A549 (cell line): ENCODE data around the gene HYAL3. TPM values are rescaled to one million over a fixed set of nuclear protein-coding genes. Genes with fewer than 3 reads are reported as not detected.

Source experiments
- ATAC-seq, 2 experiments: fragments of 200-7000 bp in 1 of 2; fragments of >200 bp in 1 of 2; cut with Nextera tagmentation in 1 of 2; cut with Tn5 transposase in 1 of 2; 3 replicates each; pipeline versions ENCODE4 v1.8.0 to v1.9.1; 2018 to 2020; ENCODE audit warnings: mild to moderate bottlenecking in 1 of 2, moderate library complexity in 1 of 2
- CTCF ChIA-PET: fragments of 300-600 bp; sonication (Branson Sonifier 250); formaldehyde crosslinking; extraction: SDS; loops from one replicate; lab custom pipeline; 2021; ENCODE audit warnings: antibody characterized with exemption, inconsistent platforms; lab: Yijun Ruan, JAX
- POLR2A ChIA-PET: fragments of 350-600 bp; formaldehyde crosslinking; extraction: SDS; loops from one replicate; lab custom pipeline; 2021; ENCODE audit warnings: antibody characterized with exemption, inconsistent platforms; lab: Yijun Ruan, JAX
- DNase-seq, 2 experiments: peaks; one replicate each; pipeline versions ENCODE4 v3.0.0 to v3.0.0-alpha.2; 2011 to 2016; ENCODE audit warnings: low read depth in 1 of 2, low spot score in 1 of 2
- FAIRE-seq: peaks from 2 replicates; lab custom pipeline; 2011; peaks lifted over from hg19 to GRCh38; lab: Jason Lieb, UNC
- H3K27ac ChIP-seq, 2 experiments: fragments of >200 bp; sonication (Bioruptor Twin); formaldehyde crosslinking; 3 replicates each; pipeline ENCODE4 v1.5.1; 2016 to 2017
- H3K4me1 ChIP-seq: fragments of >200 bp; sonication (Bioruptor Twin); formaldehyde crosslinking; 3 replicates; pipeline ENCODE4 v1.6.1; 2016
- H3K4me2 ChIP-seq: fragments of >200 bp; sonication (Bioruptor Twin); formaldehyde crosslinking; 3 replicates; pipeline ENCODE4 v1.6.1; 2016
- H3K4me3 ChIP-seq: fragments of >200 bp; sonication (Bioruptor Twin); formaldehyde crosslinking; 3 replicates; pipeline ENCODE4 v1.5.1; 2016
- H3K9me3 ChIP-seq: fragments of >200 bp; sonication (Bioruptor Twin); formaldehyde crosslinking; 3 replicates; pipeline ENCODE4 v1.6.1; 2016
- CBX2 ChIP-seq: fragments of 200-600 bp; sonication (generic); IDR thresholded peaks from 2 replicates; pipeline ENCODE4 v1.6.1; 2016; ENCODE audit warnings: low read depth, mild to moderate bottlenecking, borderline replicate concordance
- CBX8 ChIP-seq: fragments of 200-600 bp; sonication (generic); IDR thresholded peaks from 2 replicates; pipeline ENCODE4 v1.6.1; 2016
- CEBPB ChIP-seq, 2 experiments: fragments of >200 bp in 1 of 2; sonication (Bioruptor Twin) in 1 of 2; formaldehyde crosslinking in 1 of 2; IDR thresholded peaks; 2 replicates each; pipeline ENCODE4 v1.6.1; 2012 to 2016
- CHD4 ChIP-seq: fragments of 200-600 bp; sonication (generic); IDR thresholded peaks from 2 replicates; pipeline ENCODE4 v1.6.1; 2016; ENCODE audit warnings: antibody characterized with exemption, mild to moderate bottlenecking, borderline replicate concordance
- EHF ChIP-seq: fragments of 250-450 bp; sonication (Bioruptor Pico); IDR thresholded peaks from 2 replicates; pipeline ENCODE4 v1.5.0; 2020; ENCODE audit warnings: mild to moderate bottlenecking
- EP300 ChIP-seq, 2 experiments: fragments of >200 bp; sonication (Bioruptor Twin); formaldehyde crosslinking; IDR thresholded peaks; 2 replicates in 1 of 2; 3 replicates in 1 of 2; pipeline ENCODE4 v1.6.1; 2016 to 2017
- FOSL2 ChIP-seq, 2 experiments: fragments of 450-650 bp in 1 of 2; fragments of >200 bp in 1 of 2; sonication (Bioruptor Twin) in 1 of 2; formaldehyde crosslinking; IDR thresholded peaks; 2 replicates each; pipeline versions ENCODE4 v1.5.0 to v1.6.1; 2016 to 2020; ENCODE audit warnings: mild to moderate bottlenecking in 1 of 2, moderate library complexity in 1 of 2
- HEYL ChIP-seq: fragments of 250-450 bp; sonication (Bioruptor Pico); IDR thresholded peaks from 2 replicates; pipeline ENCODE4 v1.8.0; 2021; ENCODE audit warnings: mild to moderate bottlenecking, moderate library complexity
- HOXA7 ChIP-seq: fragments of 250-450 bp; sonication (Bioruptor Pico); IDR thresholded peaks from 2 replicates; pipeline ENCODE4 v1.5.0; 2020; ENCODE audit warnings: mild to moderate bottlenecking, moderate library complexity
- KDM5A ChIP-seq: fragments of 200-600 bp; sonication (generic); IDR thresholded peaks from 2 replicates; pipeline ENCODE4 v1.6.1; 2016; ENCODE audit warnings: antibody characterized with exemption, mild to moderate bottlenecking
- MAZ ChIP-seq: fragments of 150-350 bp; IDR thresholded peaks from 2 replicates; pipeline ENCODE4 v1.6.1; 2014; ENCODE audit warnings: antibody characterized with exemption, low read depth, low read length, borderline replicate concordance
- PHF8 ChIP-seq: fragments of 200-600 bp; sonication (generic); IDR thresholded peaks from 2 replicates; pipeline ENCODE4 v1.6.1; 2016; ENCODE audit warnings: low read depth, mild to moderate bottlenecking, antibody characterized with exemption, moderate library complexity, borderline replicate concordance
- POLR2A ChIP-seq: IDR thresholded peaks from 2 replicates; pipeline ENCODE4 v1.6.1; 2012; ENCODE audit warnings: mild to moderate bottlenecking, low read length
- POLR2AphosphoS2 ChIP-seq: conservative IDR thresholded peaks from 2 replicates; pipeline ENCODE4 v1.6.1; 2012; ENCODE audit warnings: low read length, improper control_type of control experiment, inconsistent platforms
- RAD21 ChIP-seq, 2 experiments: fragments of >200 bp in 1 of 2; sonication (Bioruptor Twin) in 1 of 2; formaldehyde crosslinking in 1 of 2; IDR thresholded peaks in 1 of 2; conservative IDR thresholded peaks in 1 of 2; 2 replicates in 1 of 2; 3 replicates in 1 of 2; pipeline ENCODE4 v1.6.1; 2012 to 2018; ENCODE audit warnings: inconsistent platforms in 1 of 2
- RFX5 ChIP-seq: fragments of 450-650 bp; IDR thresholded peaks from 2 replicates; pipeline ENCODE4 v1.7.1; 2014; ENCODE audit warnings: antibody characterized with exemption, mild to moderate bottlenecking, moderate library complexity
- RNF2 ChIP-seq: fragments of 200-600 bp; sonication (generic); IDR thresholded peaks from 2 replicates; pipeline ENCODE4 v1.6.1; 2016; ENCODE audit warnings: low read depth, mild to moderate bottlenecking, antibody characterized with exemption, moderate library complexity, borderline replicate concordance
- SMC3 ChIP-seq: fragments of >200 bp; sonication (Bioruptor Twin); formaldehyde crosslinking; IDR thresholded peaks from 3 replicates; pipeline ENCODE4 v1.6.1; 2018; ENCODE audit warnings: inconsistent platforms
- SREBF2 ChIP-seq: fragments of 450-650 bp; IDR thresholded peaks from 2 replicates; pipeline ENCODE4 v1.6.1; 2014; ENCODE audit warnings: mild to moderate bottlenecking, moderate library complexity
- ZC3H11A ChIP-seq: fragments of 450-650 bp; IDR thresholded peaks from 2 replicates; pipeline ENCODE4 v1.6.1; 2014; ENCODE audit warnings: antibody characterized with exemption, mild to moderate bottlenecking
- ZFP36 ChIP-seq: fragments of 450-650 bp; IDR thresholded peaks from 2 replicates; pipeline ENCODE4 v1.6.1; 2014; ENCODE audit warnings: borderline replicate concordance; ENCODE audit not compliant: partially characterized antibody
- ZSCAN20 ChIP-seq: fragments of 250-450 bp; sonication (Bioruptor Pico); IDR thresholded peaks from 2 replicates; pipeline ENCODE4 v1.8.0; 2022; ENCODE audit warnings: mild to moderate bottlenecking, moderate library complexity
- WGBS: methylation state at CpG from one replicate; pipeline ENCODE4 v1.1.6; 2017; ENCODE audit errors: missing lambda C conversion rate; 5-methylcytosine and 5-hydroxymethylcytosine counted together
- polyA plus RNA-seq, 4 experiments: library from polyadenylated mRNA; depleted of rRNA in 3 of 4; stranded (reverse); fragments of >200 nt; fragmentation: RNase III in 1 of 4; extraction: RNeasy Plus Mini Kit Qiagen cat#74134 plus additional on column Dnase treatment in 1 of 4; gene quantifications; 2 replicates in 3 of 4; 3 replicates in 1 of 4; pipeline ENCODE4 v1.2.3, GENCODE V29; 2011 to 2017
- TF ChIP-seq, protein P1 (sequence below): fragments of >200 bp; sonication (Bioruptor Twin); formaldehyde crosslinking; IDR thresholded peaks from 3 replicates; pipeline ENCODE4 v1.6.1; 2016
- TF ChIP-seq, protein P2 (sequence below): fragments of 250-450 bp; sonication (Bioruptor Pico); IDR thresholded peaks from 2 replicates; pipeline ENCODE4 v1.5.0; 2020; ENCODE audit warnings: low read depth, mild to moderate bottlenecking, moderate library complexity
- TF ChIP-seq, protein P3 (sequence below): fragments of 450-650 bp; IDR thresholded peaks from 2 replicates; pipeline ENCODE4 v1.6.1; 2014; ENCODE audit warnings: antibody characterized with exemption
- TF ChIP-seq, protein P4 (sequence below): fragments of >200 bp; sonication (Bioruptor Twin); formaldehyde crosslinking; IDR thresholded peaks from 3 replicates; pipeline ENCODE4 v1.5.1; 2016
- TF ChIP-seq, protein P5 (sequence below): fragments of >200 bp; sonication (Bioruptor Twin); formaldehyde crosslinking; IDR thresholded peaks from 2 replicates; pipeline ENCODE4 v1.6.1; 2016

HYAL3 gene
- polyA plus RNA-seq, 2 of the 4 experiments (the other 2 are of a cell fraction), result 3.0 to 5.0 TPM

DNA sequence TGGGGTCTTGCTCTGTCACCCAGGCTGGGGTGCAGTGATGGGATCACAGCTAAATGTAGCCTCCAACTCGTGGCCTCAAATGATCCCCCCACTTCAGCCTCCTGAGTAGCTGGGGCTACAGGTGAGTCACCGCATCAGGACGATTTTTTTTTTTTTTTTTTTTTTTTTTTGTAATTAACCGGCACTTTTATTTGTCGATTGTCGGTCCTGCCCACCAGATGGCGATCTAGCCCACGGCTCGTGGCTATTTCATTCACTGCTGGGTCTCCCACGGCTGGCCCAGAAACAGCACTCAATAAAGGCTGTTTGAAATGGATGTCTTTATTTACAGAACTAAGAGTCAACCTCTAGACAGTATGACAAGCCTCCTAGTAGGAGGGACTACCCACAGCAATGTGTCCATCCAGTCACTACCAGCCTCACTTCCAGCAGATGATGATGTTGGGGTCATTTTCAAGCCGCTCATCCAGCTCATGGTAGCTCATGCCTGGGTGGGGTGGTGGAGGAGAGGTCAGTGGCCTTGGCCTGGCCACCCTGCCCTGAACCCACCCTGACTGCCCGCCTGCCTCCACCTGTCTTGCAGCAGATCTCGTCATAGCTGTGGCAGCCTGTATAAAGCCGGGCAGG, 48.1 kb upstream of the HYAL3 start:
- H3K9me3 ChIP-seq, result no peaks in the 10 kb centered on the region
- ChIA-PET CTCF (interaction anchor here (0.6 to 5.3 kb wide), 23 partner anchors 9 to 1118 kb away, joined by 3 to 60 read pairs (median 4); partner anchors contain the start of gene CISH), POLR2A (interaction anchor here (0.6 to 3.2 kb wide), 5 partner anchors 10 to 869 kb away, joined by 3 to 12 read pairs (median 5); no protein-coding TSS in a partner anchor)
- H3K4me2 ChIP-seq, result no peak overlapping the region
- peak in 1 of 2 experiments; percentile 12; a peak in 2 of 6 replicates for ATAC-seq
- DNase-seq, result peak; percentile 55 to 62
- TF ChIP-seq, protein P1, sequence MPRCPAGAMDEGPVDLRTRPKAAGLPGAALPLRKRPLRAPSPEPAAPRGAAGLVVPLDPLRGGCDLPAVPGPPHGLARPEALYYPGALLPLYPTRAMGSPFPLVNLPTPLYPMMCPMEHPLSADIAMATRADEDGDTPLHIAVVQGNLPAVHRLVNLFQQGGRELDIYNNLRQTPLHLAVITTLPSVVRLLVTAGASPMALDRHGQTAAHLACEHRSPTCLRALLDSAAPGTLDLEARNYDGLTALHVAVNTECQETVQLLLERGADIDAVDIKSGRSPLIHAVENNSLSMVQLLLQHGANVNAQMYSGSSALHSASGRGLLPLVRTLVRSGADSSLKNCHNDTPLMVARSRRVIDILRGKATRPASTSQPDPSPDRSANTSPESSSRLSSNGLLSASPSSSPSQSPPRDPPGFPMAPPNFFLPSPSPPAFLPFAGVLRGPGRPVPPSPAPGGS, result no peak
- TF ChIP-seq EHF (no peak), CBX8 (no peak), RAD21 (conservative IDR thresholded peaks at IDR 0.05 in 1 of 2, IDR thresholded peaks at IDR 0.05 in 1 of 2) (peak; percentile 54 to 61), MAZ (no peak), CEBPB (IDR thresholded peaks at IDR 0.05) (no peak), SMC3 (peak; percentile 26; the same call in 1 of the 3 replicates), CHD4 (no peak), RFX5 (no peak), ZFP36 (no peak), PHF8 (no peak), EP300 (IDR thresholded peaks at IDR 0.05) (no peak), HEYL (CRISPR knock-in tag) (no peak), POLR2AphosphoS2 (no peak), FOSL2 (IDR thresholded peaks at IDR 0.05) (no peak), FOSL2 (CRISPR knock-in tag; IDR thresholded peaks at IDR 0.05) (peak; percentile 59)
- TF ChIP-seq, protein P2, sequence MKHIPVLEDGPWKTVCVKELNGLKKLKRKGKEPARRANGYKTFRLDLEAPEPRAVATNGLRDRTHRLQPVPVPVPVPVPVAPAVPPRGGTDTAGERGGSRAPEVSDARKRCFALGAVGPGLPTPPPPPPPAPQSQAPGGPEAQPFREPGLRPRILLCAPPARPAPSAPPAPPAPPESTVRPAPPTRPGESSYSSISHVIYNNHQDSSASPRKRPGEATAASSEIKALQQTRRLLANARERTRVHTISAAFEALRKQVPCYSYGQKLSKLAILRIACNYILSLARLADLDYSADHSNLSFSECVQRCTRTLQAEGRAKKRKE (CRISPR knock-in tag), result no peak
- TF ChIP-seq, protein P3, sequence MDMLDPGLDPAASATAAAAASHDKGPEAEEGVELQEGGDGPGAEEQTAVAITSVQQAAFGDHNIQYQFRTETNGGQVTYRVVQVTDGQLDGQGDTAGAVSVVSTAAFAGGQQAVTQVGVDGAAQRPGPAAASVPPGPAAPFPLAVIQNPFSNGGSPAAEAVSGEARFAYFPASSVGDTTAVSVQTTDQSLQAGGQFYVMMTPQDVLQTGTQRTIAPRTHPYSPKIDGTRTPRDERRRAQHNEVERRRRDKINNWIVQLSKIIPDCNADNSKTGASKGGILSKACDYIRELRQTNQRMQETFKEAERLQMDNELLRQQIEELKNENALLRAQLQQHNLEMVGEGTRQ, result no peak
- TF ChIP-seq, protein P4, sequence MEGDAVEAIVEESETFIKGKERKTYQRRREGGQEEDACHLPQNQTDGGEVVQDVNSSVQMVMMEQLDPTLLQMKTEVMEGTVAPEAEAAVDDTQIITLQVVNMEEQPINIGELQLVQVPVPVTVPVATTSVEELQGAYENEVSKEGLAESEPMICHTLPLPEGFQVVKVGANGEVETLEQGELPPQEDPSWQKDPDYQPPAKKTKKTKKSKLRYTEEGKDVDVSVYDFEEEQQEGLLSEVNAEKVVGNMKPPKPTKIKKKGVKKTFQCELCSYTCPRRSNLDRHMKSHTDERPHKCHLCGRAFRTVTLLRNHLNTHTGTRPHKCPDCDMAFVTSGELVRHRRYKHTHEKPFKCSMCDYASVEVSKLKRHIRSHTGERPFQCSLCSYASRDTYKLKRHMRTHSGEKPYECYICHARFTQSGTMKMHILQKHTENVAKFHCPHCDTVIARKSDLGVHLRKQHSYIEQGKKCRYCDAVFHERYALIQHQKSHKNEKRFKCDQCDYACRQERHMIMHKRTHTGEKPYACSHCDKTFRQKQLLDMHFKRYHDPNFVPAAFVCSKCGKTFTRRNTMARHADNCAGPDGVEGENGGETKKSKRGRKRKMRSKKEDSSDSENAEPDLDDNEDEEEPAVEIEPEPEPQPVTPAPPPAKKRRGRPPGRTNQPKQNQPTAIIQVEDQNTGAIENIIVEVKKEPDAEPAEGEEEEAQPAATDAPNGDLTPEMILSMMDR, result peak; percentile 58
- TF ChIP-seq, all 56 proteins: peak for 4
- WGBS, result 16% methylated on average over 10 of the region's 14 CpGs
- no peak for FAIRE-seq
- Histone ChIP-seq H3K4me1 (peaks cover 20% of the 10 kb centered on the region; the same call in 2 of the 3 replicates), H3K27ac (no peak overlapping the region), H3K4me3 (no peak overlapping the region)

DNA sequence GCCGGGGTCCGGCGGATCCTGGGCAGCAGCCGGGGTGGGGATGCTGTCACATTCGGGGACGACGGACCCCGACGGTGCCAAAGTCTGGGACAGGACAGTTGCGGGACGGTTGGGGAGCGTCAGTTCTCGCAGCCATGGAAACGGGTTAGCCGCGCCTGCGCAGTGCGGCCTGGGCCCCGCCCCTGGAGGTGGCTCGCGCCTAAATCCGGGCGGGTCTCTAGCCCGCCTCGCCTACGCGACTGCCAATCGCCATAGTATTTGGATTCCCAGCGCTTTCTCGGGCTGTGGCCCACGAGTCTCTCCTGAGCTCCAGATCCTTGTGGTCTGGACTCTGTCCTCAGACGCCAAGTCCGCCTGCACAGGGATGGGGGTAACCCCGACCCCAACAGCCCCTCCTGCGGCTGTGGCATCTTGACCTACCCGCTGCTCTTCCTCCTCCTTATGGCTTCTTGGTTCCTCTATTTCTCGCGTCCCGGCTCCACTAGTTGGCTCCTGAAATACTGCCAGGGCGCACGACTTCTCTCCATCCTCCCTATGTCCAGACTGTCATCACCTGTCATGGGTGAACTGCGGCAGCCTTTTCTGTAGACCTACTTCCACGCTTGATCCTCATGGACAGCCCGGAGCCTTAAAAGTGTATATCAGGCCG, 46.5 kb upstream of the HYAL3 start, which contains the start of gene ZMYND10:
ZMYND10 (minus strand) TSS at position 147 of the 649 bp plus-strand sequence. CDS start 153 bp downstream, outside the sequence.
- H3K27ac ChIP-seq, result peak within 1 kb of the TSS; percentile 1 to 77; a peak in 4 of 6 replicates
- H3K9me3 ChIP-seq, result no peaks in the 10 kb centered on the region
- FAIRE-seq (no peak), ATAC-seq (peak; percentile 32 to 77; a peak in 3 of 6 replicates), DNase-seq (peak; percentile 58 to 76)
- ChIA-PET CTCF (interaction anchor here (0.6 to 3.9 kb wide), 5 partner anchors 196 to 1108 kb away, joined by 3 to 60 read pairs (median 3); no protein-coding TSS in a partner anchor), POLR2A (no interaction called here)
- peaks cover 12% of the 10 kb centered on the region; the same call in 1 of the 3 replicates for H3K4me1 ChIP-seq
- 63% methylated on average over 14 of the region's 45 CpGs for WGBS
- H3K4me3 ChIP-seq, result peak within 1 kb of the TSS; percentile 45
- peak within 1 kb of the TSS; percentile 96 for H3K4me2 ChIP-seq
- TF ChIP-seq SREBF2, result no peak
- TF ChIP-seq, protein P5, sequence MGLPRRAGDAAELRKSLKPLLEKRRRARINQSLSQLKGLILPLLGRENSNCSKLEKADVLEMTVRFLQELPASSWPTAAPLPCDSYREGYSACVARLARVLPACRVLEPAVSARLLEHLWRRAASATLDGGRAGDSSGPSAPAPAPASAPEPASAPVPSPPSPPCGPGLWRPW, result no peak
- no peak for TF ChIP-seq ZC3H11A
- no peak for TF ChIP-seq RNF2
- no peak for TF ChIP-seq POLR2A
- TF ChIP-seq EHF, result no peak
- no peak for TF ChIP-seq HOXA7 (CRISPR knock-in tag)
- no peak for TF ChIP-seq KDM5A
- TF ChIP-seq, protein P2 (CRISPR knock-in tag), result no peak
- no peak for TF ChIP-seq ZSCAN20 (CRISPR knock-in tag)
- no peak for TF ChIP-seq RFX5
- TF ChIP-seq, protein P4, result no peak
- TF ChIP-seq CBX2, result no peak
